ENCODE data around the gene SNTG2. TPM values are rescaled to one million over a fixed set of nuclear protein-coding genes. Genes with fewer than 3 reads are reported as not detected.

Gene SNTG2
- total RNA-seq, 1 donor, result 0.09 TPM

DNA sequence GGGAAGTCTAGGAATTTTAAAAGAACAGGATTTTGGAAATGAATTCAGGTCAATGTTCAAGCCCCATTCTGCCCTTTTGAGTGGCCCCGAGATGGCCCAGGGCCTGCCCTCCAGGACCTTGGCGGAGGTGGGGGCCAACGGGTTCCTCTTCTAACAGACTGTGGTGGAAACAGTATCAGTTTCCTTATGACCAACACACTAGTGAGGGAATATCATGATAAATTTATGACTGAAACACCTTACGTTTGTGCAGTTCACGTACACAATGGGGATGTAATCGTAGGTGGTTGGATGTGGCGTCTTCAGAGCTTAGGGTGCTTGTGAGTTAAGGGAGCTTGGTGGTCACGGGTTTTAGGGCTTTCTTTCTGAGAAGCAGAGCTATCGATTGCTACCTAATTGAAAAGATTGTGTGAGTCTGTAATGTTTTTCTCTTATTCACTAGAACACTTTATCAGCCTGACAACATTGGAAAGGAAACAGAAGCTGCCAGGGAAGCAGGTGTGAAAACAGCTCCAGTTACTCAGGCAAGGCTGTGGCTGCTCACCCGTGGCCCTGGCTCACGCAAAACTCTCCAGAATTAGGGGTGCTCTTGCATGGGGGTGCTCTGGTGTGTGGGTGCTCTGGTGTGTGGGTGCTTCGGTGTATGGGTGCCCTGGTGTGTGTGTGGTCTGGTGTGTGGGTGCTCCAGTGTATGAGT, 165.3 kb downstream of the SNTG2 start:
- no peak overlapping the region for H3K4me3 ChIP-seq (ENCODE audit: low read depth, low read length)
- TF ChIP-seq, protein P1, sequence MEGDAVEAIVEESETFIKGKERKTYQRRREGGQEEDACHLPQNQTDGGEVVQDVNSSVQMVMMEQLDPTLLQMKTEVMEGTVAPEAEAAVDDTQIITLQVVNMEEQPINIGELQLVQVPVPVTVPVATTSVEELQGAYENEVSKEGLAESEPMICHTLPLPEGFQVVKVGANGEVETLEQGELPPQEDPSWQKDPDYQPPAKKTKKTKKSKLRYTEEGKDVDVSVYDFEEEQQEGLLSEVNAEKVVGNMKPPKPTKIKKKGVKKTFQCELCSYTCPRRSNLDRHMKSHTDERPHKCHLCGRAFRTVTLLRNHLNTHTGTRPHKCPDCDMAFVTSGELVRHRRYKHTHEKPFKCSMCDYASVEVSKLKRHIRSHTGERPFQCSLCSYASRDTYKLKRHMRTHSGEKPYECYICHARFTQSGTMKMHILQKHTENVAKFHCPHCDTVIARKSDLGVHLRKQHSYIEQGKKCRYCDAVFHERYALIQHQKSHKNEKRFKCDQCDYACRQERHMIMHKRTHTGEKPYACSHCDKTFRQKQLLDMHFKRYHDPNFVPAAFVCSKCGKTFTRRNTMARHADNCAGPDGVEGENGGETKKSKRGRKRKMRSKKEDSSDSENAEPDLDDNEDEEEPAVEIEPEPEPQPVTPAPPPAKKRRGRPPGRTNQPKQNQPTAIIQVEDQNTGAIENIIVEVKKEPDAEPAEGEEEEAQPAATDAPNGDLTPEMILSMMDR (IDR thresholded peaks at IDR 0.05; ENCODE audit: insufficient read depth, low read length), result no peak
- DNase-seq (ENCODE audit: low read depth), result no peak

DNA sequence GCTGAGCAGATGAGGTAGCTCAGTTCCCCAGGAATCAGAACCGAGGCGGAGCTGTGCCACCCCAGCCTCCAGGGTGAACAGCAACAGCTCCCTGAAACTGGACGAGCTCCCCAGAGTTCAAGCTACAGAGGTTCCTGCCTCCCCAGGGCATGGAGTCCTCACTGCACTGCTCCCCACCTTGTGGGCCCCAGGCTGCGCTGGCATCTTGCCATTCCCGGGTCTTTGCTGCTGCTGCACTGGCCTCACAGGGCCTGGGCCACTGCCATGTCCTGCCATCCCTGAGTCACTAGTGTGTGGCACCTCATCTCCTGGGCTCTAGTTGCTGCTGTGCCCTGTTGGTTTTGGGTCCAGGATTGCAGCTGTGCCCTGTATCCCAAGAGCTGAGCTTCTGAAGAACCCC, 166.9 kb downstream of the SNTG2 start:
- no peak for DNase-seq (ENCODE audit: low read depth)
- TF ChIP-seq, protein P1 (IDR thresholded peaks at IDR 0.05; ENCODE audit: insufficient read depth, low read length), result no peak
- H3K4me3 ChIP-seq (ENCODE audit: low read depth, low read length), result no peak overlapping the region

DNA sequence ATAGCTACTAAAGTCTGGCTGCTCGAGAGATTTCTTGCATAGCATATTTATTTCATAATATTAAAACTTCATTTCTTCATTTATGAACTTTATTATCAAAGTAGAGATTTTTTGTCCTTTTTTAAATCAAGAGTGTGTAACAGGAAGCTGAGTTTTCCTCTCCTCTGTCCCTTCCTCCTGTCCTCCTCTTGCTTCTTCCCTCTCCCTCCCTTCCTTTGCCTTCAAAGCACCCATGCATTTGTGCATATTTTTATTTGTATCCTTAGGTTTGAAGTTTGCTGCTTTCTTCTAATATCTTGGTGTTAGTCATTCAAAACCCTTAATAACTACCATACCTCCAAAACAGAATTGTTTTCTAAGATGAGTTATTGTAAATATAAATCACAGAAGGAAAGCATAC, 174.6 kb downstream of the SNTG2 start:
- DNase-seq (ENCODE audit: low read depth), result no peak
- TF ChIP-seq, protein P1 (IDR thresholded peaks at IDR 0.05; ENCODE audit: insufficient read depth, low read length), result no peak

GRCh38 chr2:1125633-1126370, 175.2 kb downstream of the SNTG2 start:
- no peak for DNase-seq (ENCODE audit: low read depth)
- TF ChIP-seq, protein P1 (IDR thresholded peaks at IDR 0.05; ENCODE audit: insufficient read depth, low read length), result no peak
- H3K4me3 ChIP-seq (ENCODE audit: low read depth, low read length), result no peak overlapping the region

More for the DNA sequence above, 174.6 kb downstream of the SNTG2 start:
- H3K4me3 ChIP-seq (ENCODE audit: low read depth, low read length), result no peak overlapping the region

- no peak overlapping the region for H3K4me3 ChIP-seq (ENCODE audit: low read depth, low read length)
- DNase-seq (ENCODE audit: low read depth), result no peak
- TF ChIP-seq, protein P1 (IDR thresholded peaks at IDR 0.05; ENCODE audit: insufficient read depth, low read length), result no peak
These were observed 179.3 kb downstream of the SNTG2 start for GRCh38 chr2:1129982-1130381.

- H3K4me3 ChIP-seq (ENCODE audit: low read depth, low read length), result no peak overlapping the region
- TF ChIP-seq, protein P1 (IDR thresholded peaks at IDR 0.05; ENCODE audit: insufficient read depth, low read length), result no peak
- DNase-seq (ENCODE audit: low read depth), result no peak
These were observed 180.3 kb downstream of the SNTG2 start for GRCh38 chr2:1130922-1131321.
